Liver (tissue), 9 donors: Measurements from ENCODE around the gene NEK10. TPM values are rescaled to one million over a fixed set of nuclear protein-coding genes. Genes with fewer than 3 reads are reported as not detected.

Experiments
- DNase-seq: peaks from one replicate; pipeline ENCODE4 v3.0.0-alpha.2; 2017; ENCODE audit warnings: low spot score
- H3K27ac ChIP-seq, 2 donors: one replicate each; pipeline ENCODE4 v1.7.0; 2013; ENCODE audit warnings: inconsistent platforms in 2 of 2, low read length in 2 of 2, control low read depth in 1 of 2, low read depth in 1 of 2, mild to moderate bottlenecking in 1 of 2
- H3K27me3 ChIP-seq, 4 donors: one replicate each; pipeline versions ENCODE4 v1.6.1 to v1.7.0; 2013; ENCODE audit warnings: low read length in 3 of 4, inconsistent platforms in 1 of 4, mild to moderate bottlenecking in 1 of 4, moderate library complexity in 1 of 4; ENCODE audit not compliant: control insufficient read depth in 4 of 4, insufficient read depth in 4 of 4
- H3K36me3 ChIP-seq, 4 donors: one replicate each; pipeline versions ENCODE4 v1.6.1 to v1.7.0; 2013; ENCODE audit warnings: low read length in 3 of 4, mild to moderate bottlenecking in 3 of 4, low read depth in 1 of 4, moderate library complexity in 1 of 4; ENCODE audit not compliant: control insufficient read depth in 4 of 4, insufficient read depth in 3 of 4
- H3K4me1 ChIP-seq, 4 donors: one replicate each; pipeline versions ENCODE4 v1.6.1 to v1.7.0; 2013; ENCODE audit warnings: low read length in 3 of 4, mild to moderate bottlenecking in 3 of 4, moderate library complexity in 1 of 4; ENCODE audit not compliant: control insufficient read depth in 4 of 4, insufficient read depth in 4 of 4
- H3K4me3 ChIP-seq, 3 donors: one replicate each; pipeline versions ENCODE4 v1.6.1 to v1.7.0; 2013; ENCODE audit warnings: low read length in 3 of 3, control low read depth in 1 of 3, low read depth in 1 of 3, mild to moderate bottlenecking in 1 of 3
- H3K9ac ChIP-seq, 2 donors: one replicate each; pipeline ENCODE4 v1.7.0; 2013; ENCODE audit warnings: low read length in 2 of 2, mild to moderate bottlenecking in 2 of 2, moderate library complexity in 2 of 2, control low read depth in 1 of 2, low read depth in 1 of 2
- H3K9me3 ChIP-seq, 4 donors: one replicate each; pipeline versions ENCODE4 v1.6.1 to v1.7.0; 2013; ENCODE audit warnings: low read length in 3 of 4; ENCODE audit not compliant: control insufficient read depth in 4 of 4
- ATF3 ChIP-seq: IDR thresholded peaks from 2 replicates; pipeline ENCODE4 v1.6.1; 2016; ENCODE audit warnings: antibody characterized with exemption
- CTCF ChIP-seq: fragments of 150-350 bp; IDR thresholded peaks from 2 replicates; pipeline ENCODE4 v1.5.1; 2017; ENCODE audit warnings: improper control_type of control experiment, low read depth, low read length; ENCODE audit not compliant: missing input control
- EGR1 ChIP-seq, 2 donors: IDR thresholded peaks; 2 replicates each; pipeline ENCODE4 v1.6.1; 2016 to 2018; ENCODE audit warnings: antibody characterized with exemption in 2 of 2, low read depth in 2 of 2
- FOXA1 ChIP-seq: IDR thresholded peaks from 2 replicates; pipeline ENCODE4 v1.6.1; 2016; ENCODE audit warnings: antibody characterized with exemption
- HNF4A ChIP-seq, 2 donors: conservative IDR thresholded peaks; 2 replicates each; pipeline ENCODE4 v1.6.1; 2016; ENCODE audit warnings: antibody characterized with exemption in 2 of 2, mild to moderate bottlenecking in 2 of 2
- HNF4G ChIP-seq: IDR thresholded peaks from 2 replicates; pipeline ENCODE4 v1.6.1; 2016; ENCODE audit warnings: antibody characterized with exemption
- JUND ChIP-seq, 2 donors: IDR thresholded peaks; 2 replicates each; pipeline ENCODE4 v1.6.1; 2016; ENCODE audit warnings: antibody characterized with exemption in 2 of 2
- MAX ChIP-seq: IDR thresholded peaks from 2 replicates; pipeline ENCODE4 v1.6.1; 2016; ENCODE audit warnings: antibody characterized with exemption
- NR2F2 ChIP-seq: IDR thresholded peaks from 2 replicates; pipeline ENCODE4 v1.6.1; 2016; ENCODE audit warnings: antibody characterized with exemption
- RAD21 ChIP-seq, 2 donors: IDR thresholded peaks; 2 replicates each; pipeline ENCODE4 v1.6.1; 2016; ENCODE audit warnings: antibody characterized with exemption in 2 of 2, mild to moderate bottlenecking in 2 of 2
- REST ChIP-seq: IDR thresholded peaks from 2 replicates; pipeline ENCODE4 v1.6.1; 2016; ENCODE audit warnings: antibody characterized with exemption, mild to moderate bottlenecking
- RXRA ChIP-seq, 2 donors: IDR thresholded peaks; 2 replicates each; pipeline ENCODE4 v1.6.1; 2017 to 2018; ENCODE audit warnings: antibody characterized with exemption in 2 of 2, mild to moderate bottlenecking in 1 of 2
- SP1 ChIP-seq: IDR thresholded peaks from 2 replicates; pipeline ENCODE4 v1.6.1; 2018; ENCODE audit warnings: antibody characterized with exemption, mild to moderate bottlenecking
- TAF1 ChIP-seq: conservative IDR thresholded peaks from 2 replicates; pipeline ENCODE4 v1.6.1; 2016; ENCODE audit warnings: antibody characterized with exemption, mild to moderate bottlenecking
- ZBTB33 ChIP-seq: IDR thresholded peaks from 2 replicates; pipeline ENCODE4 v1.6.1; 2016; ENCODE audit warnings: antibody characterized with exemption
- WGBS: extraction: QIAGEN DNeasy Blood & Tissue Kit; methylation state at CpG from one replicate; pipeline ENCODE4 v1.1.7; 2013; 5-methylcytosine and 5-hydroxymethylcytosine counted together
- polyA plus RNA-seq, 2 donors: library from polyadenylated mRNA; stranded (reverse) in 1 of 2; unstranded in 1 of 2; fragments of 200-250 nt in 1 of 2; fragments of >200 nt in 1 of 2; fragmentation: Nextera tagmentation in 1 of 2; extraction: Ambion mirVana in 1 of 2; gene quantifications; one replicate each; pipeline versions ENCODE4 v1.2.1 to v1.2.3, GENCODE V29; 2013 to 2015
- total RNA-seq, 2 donors: library from RNA; depleted of rRNA; stranded (reverse); fragments of >200 nt; gene quantifications; one replicate each; pipeline ENCODE4 v1.2.3, GENCODE V29; 2014
- donor health status: healthy.
- donor health status: healthy.
- donor health status: healthy.
- donor health status: healthy.
- donor health status: healthy.

NEK10 gene
- total and polyA plus RNA-seq, 4 donors = 0.23 to 2.1 (median 0.70) TPM; not detected in 1

GRCh38 chr3:27317096-27317495 lies 52.1 kb downstream of the NEK10 start:
- H3K9ac ChIP-seq = no peak overlapping the region
- no peak for DNase-seq
- no peaks in the 10 kb centered on the region for H3K9me3 ChIP-seq
- WGBS = 73% methylated on average over 1 of the region's 1 CpG
- no peak for TF ChIP-seq SP1
- TF ChIP-seq NR2F2 = no peak
- no peak for TF ChIP-seq FOXA1
- no peak for TF ChIP-seq MAX
- no peak for TF ChIP-seq RXRA (IDR thresholded peaks at IDR 0.05)
- TF ChIP-seq HNF4G = no peak
- TF ChIP-seq EGR1 (IDR thresholded peaks at IDR 0.05; ENCODE audit: low read depth in 2 of 2) = no peak
- TF ChIP-seq ATF3 = no peak
- TF ChIP-seq CTCF = no peak
- TF ChIP-seq ZBTB33 = no peak
- no peak for TF ChIP-seq REST
- TF ChIP-seq JUND (IDR thresholded peaks at IDR 0.05) = no peak
- TF ChIP-seq HNF4A (conservative IDR thresholded peaks at IDR 0.05) = no peak
- no peak for TF ChIP-seq RAD21 (IDR thresholded peaks at IDR 0.05)
- TF ChIP-seq TAF1 = no peak
- no peak overlapping the region for H3K27ac ChIP-seq
- no peak overlapping the region for H3K4me3 ChIP-seq
- no peaks in the 10 kb centered on the region for H3K27me3 ChIP-seq
- peaks cover 0 to 18% (median 15%) of the 10 kb centered on the region in 4 donors for H3K4me1 ChIP-seq
- H3K36me3 ChIP-seq = no peaks in the 10 kb centered on the region

GRCh38 chr3:27315003-27315402 lies 54.2 kb downstream of the NEK10 start:
- Histone ChIP-seq H3K9me3 (no peaks in the 10 kb centered on the region), H3K4me1 (peaks cover 0 to 11% (median 9%) of the 10 kb centered on the region in 4 donors), H3K9ac (no peak overlapping the region), H3K36me3 (no peaks in the 10 kb centered on the region), H3K4me3 (no peak overlapping the region), H3K27me3 (no peaks in the 10 kb centered on the region), H3K27ac (no peak overlapping the region)
- no peak for DNase-seq
- TF ChIP-seq FOXA1 (no peak), CTCF (no peak), ATF3 (no peak), NR2F2 (no peak)
- 77% methylated on average over 2 of the region's 2 CpGs for WGBS
